ENCODE measurements around the gene SBF2.
"Not testable (repeated sequence)": the region's sequence is repeated elsewhere in the genome, so short reads cannot be mapped to it uniquely, and the experiment has no call there.

The SBF2 gene

GRCh38 chr11:10122326-10123197 lies 171.5 kb downstream of the SBF2 start:
- no peak for DNase-seq (ENCODE audit: low read depth in 2 of 2, low spot score in 1 of 2)

DNA sequence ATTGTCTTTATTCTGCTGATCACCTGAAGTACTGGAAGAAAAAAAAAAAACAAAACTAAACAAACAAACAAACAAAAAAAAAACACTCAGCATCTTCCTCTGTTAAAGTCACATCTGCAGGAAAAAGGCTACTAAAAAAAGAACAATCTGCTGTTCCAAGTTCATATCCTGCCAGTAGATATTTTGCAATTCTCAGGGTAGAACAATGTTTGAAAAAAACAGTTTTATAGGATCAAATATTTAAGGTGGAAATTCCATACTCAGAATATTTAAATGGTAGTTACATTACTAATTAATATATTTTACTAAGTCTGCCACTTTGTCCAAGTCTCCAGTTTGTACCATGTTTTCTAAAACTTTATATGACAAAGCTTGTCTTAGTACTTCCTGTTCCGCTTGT lies 175.2 kb downstream of the SBF2 start:
- no peak for DNase-seq (ENCODE audit: low read depth in 2 of 2, low spot score in 1 of 2)

DNA sequence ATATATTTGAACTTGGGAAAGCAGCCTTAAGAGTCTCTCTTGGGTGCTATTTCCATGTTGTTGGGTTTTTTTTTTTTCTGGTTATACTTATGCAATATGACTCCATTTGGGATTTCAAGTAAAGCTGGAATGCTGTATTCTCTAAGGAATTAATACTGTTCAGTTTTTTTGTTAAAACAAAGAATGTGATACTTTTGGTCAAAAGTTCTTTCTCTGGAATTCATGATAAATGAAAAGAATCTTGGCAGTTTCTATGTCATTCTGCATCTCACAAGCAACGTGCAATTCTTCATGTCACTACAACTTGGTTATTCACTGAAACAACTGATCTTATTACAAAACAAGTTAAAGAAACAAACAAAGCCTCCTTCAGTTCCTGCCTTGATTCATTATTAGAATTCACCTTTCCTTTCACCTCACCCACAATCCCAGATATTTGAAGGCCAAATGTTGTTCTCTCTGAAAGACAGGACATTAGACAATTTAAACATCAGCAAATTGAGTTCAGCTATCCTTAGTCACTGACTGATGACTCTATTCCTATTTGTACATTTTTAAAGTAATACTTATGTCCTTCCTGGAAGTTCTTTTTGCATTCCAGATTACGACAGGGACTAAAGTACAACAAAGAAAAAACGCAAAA lies 176.2 kb downstream of the SBF2 start:
- DNase-seq (ENCODE audit: low read depth in 2 of 2, low spot score in 1 of 2), result no peak

DNA sequence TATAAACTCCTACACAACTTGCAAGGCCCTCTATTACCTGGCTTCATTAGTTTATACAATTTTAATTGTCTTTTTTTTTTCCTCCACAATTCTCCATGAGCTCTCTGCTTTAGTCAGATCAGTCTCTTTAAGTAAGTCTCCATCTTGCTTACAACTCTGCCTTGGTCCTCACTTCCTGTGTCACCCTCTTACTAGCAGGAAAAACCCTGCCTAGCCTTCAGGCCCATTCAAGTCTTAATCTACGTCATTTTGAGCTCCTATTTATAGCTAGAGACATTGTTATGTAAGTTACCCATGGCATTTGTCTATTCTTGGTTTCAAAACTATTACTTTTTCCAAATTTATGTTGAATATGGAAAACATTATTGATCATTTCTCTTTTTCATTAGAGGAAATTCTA lies 177.4 kb downstream of the SBF2 start:
- DNase-seq (ENCODE audit: low read depth in 2 of 2, low spot score in 1 of 2), result no peak

GRCh38 chr11:10114593-10115404 lies 179.2 kb downstream of the SBF2 start:
- no peak for DNase-seq (ENCODE audit: low read depth in 2 of 2, low spot score in 1 of 2)

DNA sequence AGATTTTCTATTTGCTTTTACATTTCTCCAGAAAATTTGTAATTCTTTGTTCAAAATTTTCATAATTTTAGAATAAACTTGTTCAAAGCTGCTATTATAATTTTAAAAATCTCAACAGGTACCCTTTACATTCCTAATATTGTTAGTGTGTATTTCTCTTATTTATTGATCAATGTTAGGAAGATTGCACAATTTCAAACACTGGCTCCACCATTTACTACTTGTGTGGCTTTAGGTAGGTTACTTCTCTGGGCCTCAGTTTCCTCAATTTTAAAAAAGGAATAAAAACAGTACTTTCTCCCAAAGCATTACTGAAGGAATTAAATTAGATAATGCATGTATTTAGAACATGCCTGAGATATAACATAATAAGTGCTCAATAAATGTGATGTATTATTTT lies 180.2 kb downstream of the SBF2 start:
- no peak for DNase-seq (ENCODE audit: low read depth in 2 of 2, low spot score in 1 of 2)

DNA sequence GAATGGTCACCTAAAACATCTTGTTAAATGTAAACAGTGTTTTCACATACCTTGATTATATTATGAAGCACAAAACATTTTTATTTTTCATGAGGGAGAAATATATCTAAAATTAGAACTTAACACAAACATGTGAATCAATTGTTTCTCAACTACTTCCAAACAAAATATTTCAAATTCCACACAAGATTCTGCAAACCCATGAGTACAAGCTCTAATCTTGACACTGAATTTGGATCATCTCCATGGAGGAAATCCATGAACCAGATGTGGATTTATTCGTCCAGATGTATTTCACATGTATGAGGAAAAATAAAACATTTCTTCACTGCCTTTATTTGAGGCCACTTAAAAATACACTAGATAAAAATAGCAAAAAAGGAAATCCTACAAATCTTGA lies 184.2 kb downstream of the SBF2 start:
- DNase-seq (ENCODE audit: low read depth in 2 of 2, low spot score in 1 of 2), result no peak

- no peak for DNase-seq (ENCODE audit: low read depth in 2 of 2, low spot score in 1 of 2)
Measured at GRCh38 chr11:10108915-10109680, 184.9 kb downstream of the SBF2 start.

GRCh38 chr11:10107497-10107896 lies 186.5 kb downstream of the SBF2 start:
- no peak for DNase-seq (ENCODE audit: low read depth in 2 of 2, low spot score in 1 of 2)

- DNase-seq (ENCODE audit: low read depth in 2 of 2, low spot score in 1 of 2), result no peak
Measured at GRCh38 chr11:10097615-10098014, 196.4 kb downstream of the SBF2 start.

DNA sequence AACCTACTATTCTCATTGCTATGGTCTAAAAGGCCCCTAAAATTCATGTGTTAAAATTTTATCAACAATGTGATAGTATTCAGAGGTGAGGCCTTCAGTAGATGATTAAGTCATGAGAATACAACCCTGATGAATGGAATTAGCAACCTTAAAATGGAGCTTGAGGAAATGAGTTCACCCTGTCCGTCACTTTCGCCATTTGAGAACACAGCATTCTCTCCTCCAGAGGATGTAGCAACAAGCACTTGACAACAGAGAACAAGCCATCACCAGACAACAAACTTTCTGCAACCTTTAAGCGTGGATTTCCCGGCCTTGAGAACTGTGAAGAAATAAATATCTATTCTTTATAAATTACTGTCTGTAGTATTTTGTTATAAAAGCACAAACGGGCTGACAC lies 197.0 kb downstream of the SBF2 start:
- DNase-seq (ENCODE audit: low read depth in 2 of 2, low spot score in 1 of 2), result no peak

- DNase-seq (ENCODE audit: low read depth in 2 of 2, low spot score in 1 of 2), result no peak
Measured at GRCh38 chr11:10095412-10096208, 198.4 kb downstream of the SBF2 start.

DNA sequence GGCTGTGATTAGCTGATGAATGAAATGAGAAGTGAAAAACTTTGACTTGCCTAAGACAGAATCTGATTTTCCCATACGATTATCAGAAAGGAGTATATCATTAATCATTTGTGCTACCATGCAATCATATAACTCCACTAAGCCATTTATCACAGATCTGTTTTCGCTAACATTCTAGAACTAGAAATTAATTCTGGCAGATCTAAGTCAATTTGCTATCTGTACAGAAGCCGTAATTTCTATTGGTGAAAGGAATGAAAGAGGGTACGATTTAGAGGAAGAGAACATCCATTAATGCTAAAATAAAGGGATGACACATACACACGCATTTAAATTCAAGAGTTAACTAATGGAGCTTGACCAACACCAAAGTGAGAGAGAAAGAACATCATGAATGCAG lies 201.6 kb downstream of the SBF2 start:
- DNase-seq (ENCODE audit: low read depth in 2 of 2, low spot score in 1 of 2), result no peak

- no peak for DNase-seq (ENCODE audit: low read depth in 2 of 2, low spot score in 1 of 2)
Measured at GRCh38 chr11:10091314-10092045, 202.5 kb downstream of the SBF2 start.

GRCh38 chr11:10087923-10088225 lies 206.1 kb downstream of the SBF2 start:
- DNase-seq (ENCODE audit: low read depth in 2 of 2, low spot score in 1 of 2), result not testable (repeated sequence)

DNA sequence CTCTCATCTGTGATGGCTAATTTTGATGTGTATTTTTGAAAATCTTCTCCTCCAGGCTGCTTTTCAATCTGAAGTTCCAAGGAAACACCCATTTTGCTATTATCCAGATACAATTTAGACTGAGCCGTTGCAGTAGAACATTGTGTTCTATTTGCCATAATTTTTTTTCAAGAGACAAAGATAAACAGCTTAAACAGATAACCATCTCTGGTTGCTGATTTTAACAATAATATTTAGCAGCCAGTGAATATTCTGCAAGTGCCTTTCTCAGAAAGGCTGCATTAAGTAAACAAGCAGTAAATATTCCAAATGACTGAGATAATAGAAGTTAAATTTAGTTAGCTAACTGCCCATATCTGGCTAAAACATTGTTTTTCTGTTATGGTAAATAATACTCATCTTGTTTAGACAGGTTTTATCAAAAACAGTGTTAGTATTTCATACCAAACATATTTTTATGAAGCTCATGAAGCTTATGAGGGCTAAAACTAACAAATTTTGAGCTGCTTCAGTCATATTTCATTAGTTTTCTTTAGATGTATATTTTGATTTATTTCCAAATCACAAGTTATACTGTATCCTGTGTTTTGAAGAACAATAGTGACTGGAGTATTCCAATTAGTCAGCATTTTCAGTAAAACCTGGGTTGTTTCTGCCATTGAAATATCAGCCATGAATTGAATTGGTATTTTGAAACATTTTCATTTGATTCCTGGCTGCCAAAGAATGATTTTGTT lies 206.7 kb downstream of the SBF2 start:
- DNase-seq (ENCODE audit: low read depth in 2 of 2, low spot score in 1 of 2), result no peak

- no peak for DNase-seq (ENCODE audit: low read depth in 2 of 2, low spot score in 1 of 2)
Measured at GRCh38 chr11:10080138-10080537, 213.9 kb downstream of the SBF2 start.

- DNase-seq (ENCODE audit: low read depth in 2 of 2, low spot score in 1 of 2), result no peak
Measured at GRCh38 chr11:10076458-10077141, 217.4 kb downstream of the SBF2 start.

GRCh38 chr11:10075141-10075540 lies 218.9 kb downstream of the SBF2 start:
- no peak for DNase-seq (ENCODE audit: low read depth in 2 of 2, low spot score in 1 of 2)

Data from stimulated activated CD8-positive, alpha-beta memory T cell treated with anti-CD3 and anti-CD28 coated beads, Interleukin-4, amount 100 ng/mL, for 4 hours (primary cell).